RWPE1 (cell line): ENCODE results near the gene FAM117B.

Source experiments
- CTCF ChIA-PET: fragments of 350-600 bp; sonication (Branson Sonifier 250); formaldehyde crosslinking; extraction: SDS; loops from one replicate; lab custom pipeline; 2021; lab: Yijun Ruan, JAX
- POLR2A ChIA-PET: fragments of 400-600 bp; formaldehyde crosslinking; extraction: SDS; loops from one replicate; lab custom pipeline; 2020; ENCODE audit warnings: antibody characterized with exemption; ENCODE audit not compliant: low non-redundant PET; lab: Yijun Ruan, JAX
- DNase-seq: peaks from one replicate; pipeline ENCODE4 v3.0.0; 2012; ENCODE audit warnings: low spot score
- H3K27ac ChIP-seq: fragments of 450-650 bp; 2 replicates; pipeline ENCODE4 v1.5.1; 2017
- CTCF ChIP-seq: fragments of 450-650 bp; conservative IDR thresholded peaks from 2 replicates; pipeline ENCODE4 v1.5.1; 2017; ENCODE audit warnings: low read depth, mild to moderate bottlenecking

Gene FAM117B

GRCh38 chr2:202762556-202762955 lies 127.8 kb downstream of the FAM117B start:
- ChIA-PET POLR2A (interaction anchor here (0.5 kb wide), 1 partner anchor 170 kb away, joined by 5 read pairs; no protein-coding TSS in a partner anchor), CTCF (no interaction called here)
- no peak overlapping the region for H3K27ac ChIP-seq
- no peak for TF ChIP-seq CTCF
- DNase-seq: no peak

- no peak overlapping the region for H3K27ac ChIP-seq
- ChIA-PET CTCF (no interaction called here), POLR2A (no interaction called here)
- no peak for TF ChIP-seq CTCF
- DNase-seq: no peak
Measured at GRCh38 chr2:202763916-202764315, 129.1 kb downstream of the FAM117B start.

DNA sequence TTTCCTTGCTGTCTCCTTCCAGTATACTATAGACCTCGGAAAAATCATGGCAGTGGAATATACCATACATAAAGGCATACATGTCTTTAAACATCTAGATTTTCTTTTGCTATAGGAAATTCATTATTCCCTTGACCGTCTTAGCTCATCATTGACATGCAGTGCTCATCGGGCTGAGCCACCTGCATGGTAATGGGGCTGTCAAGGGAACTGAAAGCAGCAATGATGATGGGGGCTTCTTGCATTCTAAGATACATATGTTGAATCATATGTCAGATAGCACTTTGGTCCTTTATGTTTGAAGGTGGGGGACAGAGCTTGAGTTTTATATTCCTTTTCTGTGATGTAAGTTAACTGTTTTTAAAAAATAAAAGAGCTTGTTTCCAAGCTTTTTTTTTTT lies 130.2 kb downstream of the FAM117B start:
- TF ChIP-seq CTCF: no peak
- ChIA-PET POLR2A (no interaction called here), CTCF (interaction anchor here (0.5 to 0.6 kb wide), 2 partner anchors 22 to 619 kb away, joined by 4 to 6 read pairs; no protein-coding TSS in a partner anchor)
- DNase-seq: no peak
- H3K27ac ChIP-seq: no peak overlapping the region

DNA sequence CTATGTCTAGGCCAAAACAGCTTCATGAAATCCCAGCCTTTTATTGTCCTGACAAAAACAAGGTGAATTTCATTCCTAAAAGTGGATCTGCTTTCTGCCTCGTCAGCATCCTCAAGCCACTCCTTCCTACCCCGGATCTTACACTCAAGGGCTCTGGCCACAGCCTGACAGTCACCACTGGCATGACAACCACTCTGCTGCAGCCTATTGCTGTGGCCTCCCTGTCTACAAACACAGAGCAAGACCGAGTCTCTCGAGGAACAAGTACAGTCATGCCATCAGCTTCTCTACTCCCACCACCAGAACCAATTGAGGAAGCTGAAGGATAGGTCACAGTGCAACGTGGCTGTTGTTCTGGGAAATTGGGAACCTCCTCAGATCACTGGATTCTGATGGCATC lies 130.7 kb downstream of the FAM117B start:
- DNase-seq: no peak
- TF ChIP-seq CTCF: no peak
- no peak overlapping the region for H3K27ac ChIP-seq
- ChIA-PET POLR2A (no interaction called here), CTCF (no interaction called here)

GRCh38 chr2:202768273-202768672 lies 133.5 kb downstream of the FAM117B start:
- TF ChIP-seq CTCF: no peak
- DNase-seq: no peak
- POLR2A ChIA-PET: no interaction called here
- CTCF ChIA-PET: no interaction called here
- H3K27ac ChIP-seq: no peak overlapping the region

- no peak overlapping the region for H3K27ac ChIP-seq
- TF ChIP-seq CTCF: no peak
- no peak for DNase-seq
- CTCF ChIA-PET: no interaction called here
- POLR2A ChIA-PET: no interaction called here
Measured at GRCh38 chr2:202769201-202769600, 134.4 kb downstream of the FAM117B start.

DNA sequence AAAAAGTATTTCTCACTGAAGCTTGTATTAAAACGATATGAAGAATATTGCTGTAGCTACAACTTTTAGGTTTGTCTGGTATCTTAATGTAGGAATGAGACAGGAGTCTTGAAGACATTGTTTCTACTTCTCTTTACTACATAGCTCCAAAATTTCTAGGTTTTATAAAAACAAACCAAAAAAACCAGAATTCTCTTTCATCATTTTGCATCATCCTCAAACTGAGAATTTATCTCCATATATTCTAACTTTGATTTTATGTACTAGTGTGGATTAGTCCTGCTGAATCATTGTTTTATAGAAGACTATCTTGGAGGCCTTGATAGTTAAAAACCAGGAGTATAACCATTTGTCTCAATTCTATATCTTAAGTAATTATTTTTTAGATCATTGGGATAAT lies 136.6 kb downstream of the FAM117B start:
- DNase-seq: no peak
- TF ChIP-seq CTCF: no peak
- CTCF ChIA-PET: no interaction called here
- H3K27ac ChIP-seq: no peak overlapping the region
- POLR2A ChIA-PET: no interaction called here
